ENCODE data around the gene ARHGEF38. TPM values are rescaled to one million over a fixed set of nuclear protein-coding genes. Genes with fewer than 3 reads are reported as not detected.

ARHGEF38 gene, protein sequence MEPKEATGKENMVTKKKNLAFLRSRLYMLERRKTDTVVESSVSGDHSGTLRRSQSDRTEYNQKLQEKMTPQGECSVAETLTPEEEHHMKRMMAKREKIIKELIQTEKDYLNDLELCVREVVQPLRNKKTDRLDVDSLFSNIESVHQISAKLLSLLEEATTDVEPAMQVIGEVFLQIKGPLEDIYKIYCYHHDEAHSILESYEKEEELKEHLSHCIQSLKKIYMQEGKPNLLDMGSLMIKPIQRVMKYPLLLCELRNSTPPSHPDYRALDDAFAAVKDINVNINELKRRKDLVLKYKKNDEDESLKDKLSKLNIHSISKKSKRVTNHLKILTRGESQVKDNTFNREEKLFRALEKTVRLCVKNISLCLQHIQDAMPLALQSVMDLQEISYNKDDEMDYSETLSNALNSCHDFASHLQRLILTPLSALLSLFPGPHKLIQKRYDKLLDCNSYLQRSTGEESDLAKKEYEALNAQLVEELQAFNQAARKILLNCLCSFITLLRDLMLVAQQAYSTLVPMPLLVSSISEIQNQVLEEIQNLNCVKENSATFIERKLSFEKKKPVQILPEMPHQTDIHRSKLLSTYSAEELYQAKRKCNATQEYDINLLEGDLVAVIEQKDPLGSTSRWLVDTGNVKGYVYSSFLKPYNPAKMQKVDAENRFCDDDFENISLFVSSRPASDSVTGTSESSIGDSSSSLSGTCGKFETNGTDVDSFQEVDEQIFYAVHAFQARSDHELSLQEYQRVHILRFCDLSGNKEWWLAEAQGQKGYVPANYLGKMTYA
- total RNA-seq (under 1 TPM in 1 of 10 donors, not detected in 9; 0.28 TPM), polyA plus RNA-seq (not detected)
- long read RNA-seq, donor 1, partial matches to known transcripts, result 0 of 1 reads
- long read RNA-seq, donor 1, other reads (novel, unspliced or antisense), result 1 of 1 reads
- long read RNA-seq, donor 2, result 0 reads
- long read RNA-seq, donor 3, partial matches to known transcripts, result 0 of 2 reads
- long read RNA-seq, donor 3, other reads (novel, unspliced or antisense), result 2 of 2 reads

DNA sequence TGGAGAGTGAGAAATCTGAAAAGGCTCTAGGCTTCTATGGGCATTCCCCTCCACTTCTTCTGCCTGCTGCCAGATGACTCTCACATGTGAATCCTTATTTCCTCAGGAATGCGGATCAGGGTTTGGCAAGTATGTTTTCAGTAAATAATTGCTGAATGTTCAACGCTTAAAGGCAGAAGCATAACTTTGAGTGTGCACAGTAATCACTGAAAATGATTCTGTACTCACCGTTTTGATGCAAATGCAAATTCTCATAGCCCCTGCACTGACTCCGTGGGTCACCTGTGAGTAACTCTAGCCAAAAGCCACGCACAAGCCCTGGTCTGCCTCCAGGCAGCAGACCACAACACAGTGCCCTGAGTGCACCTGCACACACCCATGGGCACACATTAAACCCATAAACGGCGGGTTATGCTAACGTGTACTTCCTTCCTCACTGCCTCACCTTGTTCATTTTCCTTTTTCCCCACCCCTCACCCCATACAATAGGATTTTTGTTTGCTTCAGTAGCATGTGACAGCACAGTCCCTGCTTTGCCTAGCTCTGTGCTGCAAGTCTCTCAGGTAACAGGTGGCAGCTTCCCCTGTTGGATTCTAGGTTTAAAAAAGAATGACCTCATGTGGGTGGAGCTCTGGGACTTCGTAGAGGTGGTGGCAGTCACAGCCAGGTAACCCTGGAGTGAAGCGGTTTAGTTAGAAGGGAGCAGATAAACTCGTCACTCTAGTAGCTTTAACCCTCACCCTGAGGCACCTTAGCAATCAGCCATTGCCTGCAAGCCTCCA, at the start of gene ARHGEF38:
Gene ARHGEF38, plus strand, starts transcription at position 656 of the 782 bp plus-strand sequence. CDS start 146 bp downstream, outside the sequence.
- DNase-seq (no peak), ATAC-seq (no peak)
- no peak within 1 kb of the TSS for H3K27ac ChIP-seq
- no peaks in the 10 kb centered on the region for H3K4me1 ChIP-seq
- WGBS, 2 donors, result 48% methylated on average over 11 of the region's 11 CpGs
- H3K27me3 ChIP-seq, result no peaks in the 10 kb centered on the region
- intact Hi-C loops (cut with DNase I), result no loop called here
- TF ChIP-seq, protein P1, sequence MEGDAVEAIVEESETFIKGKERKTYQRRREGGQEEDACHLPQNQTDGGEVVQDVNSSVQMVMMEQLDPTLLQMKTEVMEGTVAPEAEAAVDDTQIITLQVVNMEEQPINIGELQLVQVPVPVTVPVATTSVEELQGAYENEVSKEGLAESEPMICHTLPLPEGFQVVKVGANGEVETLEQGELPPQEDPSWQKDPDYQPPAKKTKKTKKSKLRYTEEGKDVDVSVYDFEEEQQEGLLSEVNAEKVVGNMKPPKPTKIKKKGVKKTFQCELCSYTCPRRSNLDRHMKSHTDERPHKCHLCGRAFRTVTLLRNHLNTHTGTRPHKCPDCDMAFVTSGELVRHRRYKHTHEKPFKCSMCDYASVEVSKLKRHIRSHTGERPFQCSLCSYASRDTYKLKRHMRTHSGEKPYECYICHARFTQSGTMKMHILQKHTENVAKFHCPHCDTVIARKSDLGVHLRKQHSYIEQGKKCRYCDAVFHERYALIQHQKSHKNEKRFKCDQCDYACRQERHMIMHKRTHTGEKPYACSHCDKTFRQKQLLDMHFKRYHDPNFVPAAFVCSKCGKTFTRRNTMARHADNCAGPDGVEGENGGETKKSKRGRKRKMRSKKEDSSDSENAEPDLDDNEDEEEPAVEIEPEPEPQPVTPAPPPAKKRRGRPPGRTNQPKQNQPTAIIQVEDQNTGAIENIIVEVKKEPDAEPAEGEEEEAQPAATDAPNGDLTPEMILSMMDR (IDR thresholded peaks at IDR 0.05), result no peak
- H3K9me3 ChIP-seq, result no peaks in the 10 kb centered on the region
- H3K36me3 ChIP-seq, result no peaks in the 10 kb centered on the region
- no peak within 1 kb of the TSS for H3K4me3 ChIP-seq

DNA sequence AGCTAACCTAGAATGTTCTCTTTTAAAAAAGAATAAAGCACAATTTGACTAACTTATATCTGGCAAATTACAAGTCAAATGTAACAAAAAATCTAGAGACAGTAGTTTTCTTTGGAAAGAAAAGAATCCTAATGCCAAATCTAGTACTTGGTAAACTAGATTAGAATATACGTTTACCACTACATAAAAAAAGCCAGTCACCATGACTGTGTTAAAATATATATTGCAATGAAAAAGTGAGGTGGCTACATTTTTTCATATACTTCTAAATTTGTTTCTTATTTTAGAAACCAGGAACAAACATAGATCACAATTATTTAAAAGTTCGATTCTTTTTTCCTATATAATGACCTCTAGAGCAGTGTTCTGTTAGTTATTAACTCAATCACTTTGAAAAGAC, 48.9 kb upstream of the ARHGEF38 start:
- TF ChIP-seq, protein P1 (IDR thresholded peaks at IDR 0.05), result no peak
- no peaks in the 10 kb centered on the region for H3K9me3 ChIP-seq
- no peak for ATAC-seq
- H3K27me3 ChIP-seq, result no peaks in the 10 kb centered on the region
- WGBS, 2 donors, result 87 to 88% methylated on average over 2 of the region's 2 CpGs
- no peaks in the 10 kb centered on the region for H3K4me1 ChIP-seq
- intact Hi-C loops (cut with DNase I), result no loop called here
- no peak for DNase-seq
- no peaks in the 10 kb centered on the region for H3K36me3 ChIP-seq
- no peak overlapping the region for H3K4me3 ChIP-seq
- H3K27ac ChIP-seq, result no peak overlapping the region

DNA sequence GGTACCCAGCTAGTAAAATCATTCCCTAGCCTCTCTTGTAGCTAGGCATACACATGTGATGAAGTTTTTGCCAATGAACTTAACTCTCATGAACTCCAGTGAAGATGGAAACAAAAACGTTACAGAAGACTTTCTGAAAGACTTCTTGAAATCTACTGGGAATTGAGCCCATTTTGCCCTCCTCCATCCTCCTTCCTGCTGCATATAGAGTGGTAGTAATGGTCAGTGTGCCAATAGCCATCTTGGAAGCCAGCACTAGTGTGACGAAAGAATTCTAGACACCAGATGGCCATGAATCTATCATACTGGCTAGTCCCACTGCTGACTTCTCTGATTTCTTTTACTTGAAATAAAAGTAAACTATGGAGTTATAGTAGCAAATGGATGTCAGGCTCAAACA, 47.7 kb upstream of the ARHGEF38 start:
- Histone ChIP-seq H3K9me3 (no peaks in the 10 kb centered on the region), H3K4me1 (no peaks in the 10 kb centered on the region), H3K4me3 (no peak overlapping the region), H3K27me3 (no peaks in the 10 kb centered on the region), H3K27ac (no peak overlapping the region), H3K36me3 (no peaks in the 10 kb centered on the region)
- 38 to 45% methylated on average over 2 of the region's 2 CpGs for WGBS, 2 donors
- TF ChIP-seq, protein P1 (IDR thresholded peaks at IDR 0.05), result no peak
- no peak for DNase-seq
- no peak for ATAC-seq
- intact Hi-C loops (cut with DNase I), result no loop called here

DNA sequence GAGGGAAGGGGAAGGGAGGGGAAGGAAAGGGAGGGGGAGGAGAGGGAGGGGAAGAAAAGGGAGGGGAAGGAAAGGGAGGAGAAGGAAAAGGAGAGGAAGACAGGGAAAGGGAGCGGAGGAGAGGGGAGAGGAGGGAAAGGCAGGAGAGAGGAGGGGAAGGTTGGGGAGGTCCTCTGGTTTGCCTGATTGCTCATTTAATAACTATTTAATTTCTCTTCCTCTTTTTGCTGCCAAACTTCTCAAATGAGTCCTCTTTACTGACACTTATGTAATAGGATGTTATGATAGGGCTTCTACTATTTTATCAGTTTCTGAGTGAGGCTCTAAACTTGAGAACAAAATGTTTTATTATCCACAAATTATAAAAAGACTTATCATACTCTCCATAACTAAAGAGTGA, 43.1 kb upstream of the ARHGEF38 start:
- ATAC-seq (no peak), DNase-seq (no peak)
- WGBS, 2 donors, result 44 to 45% methylated on average over 1 of the region's 1 CpG
- no peak overlapping the region for H3K27ac ChIP-seq
- no peaks in the 10 kb centered on the region for H3K27me3 ChIP-seq
- no peaks in the 10 kb centered on the region for H3K36me3 ChIP-seq
- H3K4me1 ChIP-seq, result no peaks in the 10 kb centered on the region
- H3K4me3 ChIP-seq, result no peak overlapping the region
- peaks cover 0 to 7% (median 0%) of the 10 kb centered on the region in 11 donors for H3K9me3 ChIP-seq
- TF ChIP-seq, protein P1 (IDR thresholded peaks at IDR 0.05), result no peak
- intact Hi-C loops (cut with DNase I), result no loop called here
